Stimulated activated CD8-positive, alpha-beta memory T cell treated with anti-CD3 and anti-CD28 coated beads, Interleukin-15, amount 100 ng/mL, for 24 hours (primary cell): ENCODE measurements around the gene UAP1L1.
A peak's percentile ranks its signal among the peaks of the same experiment; 100 is the strongest.

Source experiments
- DNase-seq: peaks from one replicate; pipeline ENCODE4 v3.0.0-alpha.2; 2020; ENCODE audit warnings: low read depth

UAP1L1 gene

GRCh38 chr9:137099231-137099630 is 21.9 kb downstream of the UAP1L1 start:
- DNase-seq, result no peak

- no peak for DNase-seq
Measured at GRCh38 chr9:137103206-137103999, 26.1 kb downstream of the UAP1L1 start.

GRCh38 chr9:137105814-137106661 is 28.7 kb downstream of the UAP1L1 start:
- DNase-seq, result no peak

- DNase-seq, result no peak
Measured at GRCh38 chr9:137106662-137107250, 29.4 kb downstream of the UAP1L1 start.

- no peak for DNase-seq
Measured at GRCh38 chr9:137107312-137107921, 30.1 kb downstream of the UAP1L1 start.

GRCh38 chr9:137107982-137108381 is 30.7 kb downstream of the UAP1L1 start:
- no peak for DNase-seq

GRCh38 chr9:137108608-137109249 is 31.4 kb downstream of the UAP1L1 start:
- DNase-seq, result no peak

- no peak for DNase-seq
Measured at GRCh38 chr9:137109250-137110146, 32.2 kb downstream of the UAP1L1 start.

- DNase-seq, result no peak
Measured at GRCh38 chr9:137110147-137110910, 33.0 kb downstream of the UAP1L1 start.

- no peak for DNase-seq
Measured at GRCh38 chr9:137110911-137111787, 33.8 kb downstream of the UAP1L1 start.

GRCh38 chr9:137111788-137112563 is 34.7 kb downstream of the UAP1L1 start:
- no peak for DNase-seq

- no peak for DNase-seq
Measured at GRCh38 chr9:137112564-137113384, 35.5 kb downstream of the UAP1L1 start.

- DNase-seq, result no peak
Measured at GRCh38 chr9:137113385-137114159, 36.3 kb downstream of the UAP1L1 start.

GRCh38 chr9:137114220-137114612 is 36.9 kb downstream of the UAP1L1 start:
- no peak for DNase-seq

GRCh38 chr9:137114613-137115393 is 37.5 kb downstream of the UAP1L1 start, which contains the start of gene DPP7:
Gene DPP7 (minus strand): TSS chr9:137114733. CDS start chr9:137114713, 20 bp downstream.
- peak; percentile 63 for DNase-seq
